Measurements from ENCODE around the gene RNF141.

RNF141 gene

GRCh38 chr11:10575346-10576034 lies 34.5 kb upstream of the RNF141 start:
- no peaks in the 10 kb centered on the region for H3K27me3 ChIP-seq (ENCODE audit: control insufficient read depth in 1 of 2, insufficient read depth in 2 of 2, low read length in 2 of 2)
- H3K9me3 ChIP-seq (ENCODE audit: control insufficient read depth in 2 of 2, low read length in 2 of 2), result no peaks in the 10 kb centered on the region
- peaks cover 28% of the 10 kb centered on the region for H3K4me1 ChIP-seq (ENCODE audit: control insufficient read depth, insufficient read depth, low read length)
- no peak overlapping the region for H3K9ac ChIP-seq (ENCODE audit: low read length in 2 of 2)
- H3K36me3 ChIP-seq (ENCODE audit: control insufficient read depth in 2 of 2, insufficient read depth in 2 of 2, low read length in 2 of 2), result peaks cover 52 to 55% of the 10 kb centered on the region in 2 donors
- H3K4me3 ChIP-seq (ENCODE audit: low read length in 2 of 2), result no peak overlapping the region
- H3K27ac ChIP-seq (ENCODE audit: low read length), result no peak overlapping the region

- no peaks in the 10 kb centered on the region for H3K27me3 ChIP-seq (ENCODE audit: control insufficient read depth in 1 of 2, insufficient read depth in 2 of 2, low read length in 2 of 2)
- no peaks in the 10 kb centered on the region for H3K9me3 ChIP-seq (ENCODE audit: control insufficient read depth in 2 of 2, low read length in 2 of 2)
- no peak overlapping the region for H3K27ac ChIP-seq (ENCODE audit: low read length)
- peaks cover 12% of the 10 kb centered on the region for H3K4me1 ChIP-seq (ENCODE audit: control insufficient read depth, insufficient read depth, low read length)
- H3K4me3 ChIP-seq (ENCODE audit: low read length in 2 of 2), result no peak overlapping the region
- peaks cover 35 to 38% of the 10 kb centered on the region in 2 donors for H3K36me3 ChIP-seq (ENCODE audit: control insufficient read depth in 2 of 2, insufficient read depth in 2 of 2, low read length in 2 of 2)
- H3K9ac ChIP-seq (ENCODE audit: low read length in 2 of 2), result no peak overlapping the region
Observed at GRCh38 chr11:10573556-10573955, 32.6 kb upstream of the RNF141 start.

GRCh38 chr11:10573028-10573427 lies 32.0 kb upstream of the RNF141 start:
- H3K4me3 ChIP-seq (ENCODE audit: low read length in 2 of 2), result no peak overlapping the region
- H3K27me3 ChIP-seq (ENCODE audit: control insufficient read depth in 1 of 2, insufficient read depth in 2 of 2, low read length in 2 of 2), result no peaks in the 10 kb centered on the region
- H3K4me1 ChIP-seq (ENCODE audit: control insufficient read depth, insufficient read depth, low read length), result peaks cover 12% of the 10 kb centered on the region
- H3K9me3 ChIP-seq (ENCODE audit: control insufficient read depth in 2 of 2, low read length in 2 of 2), result no peaks in the 10 kb centered on the region
- peaks cover 33 to 34% of the 10 kb centered on the region in 2 donors for H3K36me3 ChIP-seq (ENCODE audit: control insufficient read depth in 2 of 2, insufficient read depth in 2 of 2, low read length in 2 of 2)
- no peak overlapping the region for H3K9ac ChIP-seq (ENCODE audit: low read length in 2 of 2)
- no peak overlapping the region for H3K27ac ChIP-seq (ENCODE audit: low read length)

DNA sequence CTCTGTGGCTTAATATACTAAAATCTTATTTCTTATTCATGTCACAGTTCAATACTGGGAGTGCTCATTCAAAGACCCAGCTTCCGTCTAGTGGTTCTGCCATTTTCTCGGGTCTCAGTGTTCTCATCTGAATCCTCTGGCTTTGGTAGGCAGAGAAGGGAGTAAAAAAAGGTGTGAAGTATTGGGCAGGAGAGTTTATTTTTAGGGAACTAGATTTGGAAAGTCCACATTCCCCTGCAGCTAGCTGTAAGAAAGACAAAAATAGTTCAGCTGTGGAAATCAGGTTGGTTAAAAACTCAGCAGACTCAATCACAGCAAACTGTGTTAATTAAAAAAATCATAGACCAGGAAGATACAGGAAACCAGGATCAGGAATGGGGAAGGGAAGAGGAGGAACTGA lies 31.5 kb upstream of the RNF141 start:
- Histone ChIP-seq H3K9me3 (ENCODE audit: control insufficient read depth in 2 of 2, low read length in 2 of 2) (no peaks in the 10 kb centered on the region), H3K27ac (ENCODE audit: low read length) (no peak overlapping the region), H3K4me1 (ENCODE audit: control insufficient read depth, insufficient read depth, low read length) (peaks cover 12% of the 10 kb centered on the region), H3K27me3 (ENCODE audit: control insufficient read depth in 1 of 2, insufficient read depth in 2 of 2, low read length in 2 of 2) (no peaks in the 10 kb centered on the region), H3K4me3 (ENCODE audit: low read length in 2 of 2) (no peak overlapping the region), H3K36me3 (ENCODE audit: control insufficient read depth in 2 of 2, insufficient read depth in 2 of 2, low read length in 2 of 2) (peaks cover 29 to 33% of the 10 kb centered on the region in 2 donors), H3K9ac (ENCODE audit: low read length in 2 of 2) (no peak overlapping the region)

DNA sequence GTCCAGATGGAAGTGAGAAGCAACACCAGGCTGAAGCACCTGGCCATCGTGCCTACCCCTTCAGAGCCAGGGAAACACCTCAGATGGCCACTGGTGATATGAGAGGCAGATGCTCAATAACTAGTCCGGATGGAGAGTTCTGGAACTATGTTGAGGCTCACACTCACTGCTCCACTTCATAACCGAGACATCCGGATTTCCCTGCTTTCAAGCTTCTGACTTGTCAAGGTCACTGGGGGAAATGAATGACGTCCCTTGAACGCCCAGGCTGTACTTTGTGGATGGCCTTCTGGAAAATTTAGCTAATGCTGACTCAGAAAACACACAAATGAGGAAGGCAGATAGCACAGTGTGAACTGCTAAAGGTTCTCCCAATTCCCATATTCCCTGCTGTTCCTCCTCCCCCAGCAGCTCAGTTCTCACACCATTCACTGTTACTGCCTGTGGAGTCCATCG lies 27.5 kb upstream of the RNF141 start, which contains the start of gene LYVE1:
Gene LYVE1 (minus strand): TSS at position 180 of the 456 bp plus-strand sequence. CDS start 133 bp downstream, at position 47.
- peak within 1 kb of the TSS in 1 of 2 donors; percentile 17 for H3K4me3 ChIP-seq (ENCODE audit: low read length in 2 of 2)
- peaks cover 6% of the 10 kb centered on the region for H3K4me1 ChIP-seq (ENCODE audit: control insufficient read depth, insufficient read depth, low read length)
- no peaks in the 10 kb centered on the region for H3K9me3 ChIP-seq (ENCODE audit: control insufficient read depth in 2 of 2, low read length in 2 of 2)
- no peak within 1 kb of the TSS for H3K9ac ChIP-seq (ENCODE audit: low read length in 2 of 2)
- H3K27me3 ChIP-seq (ENCODE audit: control insufficient read depth in 1 of 2, insufficient read depth in 2 of 2, low read length in 2 of 2), result no peaks in the 10 kb centered on the region
- no peak within 1 kb of the TSS for H3K27ac ChIP-seq (ENCODE audit: low read length)
- H3K36me3 ChIP-seq (ENCODE audit: control insufficient read depth in 2 of 2, insufficient read depth in 2 of 2, low read length in 2 of 2), result no peaks in the 10 kb centered on the region

- no peaks in the 10 kb centered on the region for H3K36me3 ChIP-seq (ENCODE audit: control insufficient read depth in 2 of 2, insufficient read depth in 2 of 2, low read length in 2 of 2)
- no peak overlapping the region for H3K4me3 ChIP-seq (ENCODE audit: low read length in 2 of 2)
- H3K27ac ChIP-seq (ENCODE audit: low read length), result no peak overlapping the region
- no peak overlapping the region for H3K9ac ChIP-seq (ENCODE audit: low read length in 2 of 2)
- no peaks in the 10 kb centered on the region for H3K27me3 ChIP-seq (ENCODE audit: control insufficient read depth in 1 of 2, insufficient read depth in 2 of 2, low read length in 2 of 2)
- no peaks in the 10 kb centered on the region for H3K9me3 ChIP-seq (ENCODE audit: control insufficient read depth in 2 of 2, low read length in 2 of 2)
- H3K4me1 ChIP-seq (ENCODE audit: control insufficient read depth, insufficient read depth, low read length), result peaks cover 2% of the 10 kb centered on the region
Observed at GRCh38 chr11:10567446-10567845, 26.5 kb upstream of the RNF141 start.

DNA sequence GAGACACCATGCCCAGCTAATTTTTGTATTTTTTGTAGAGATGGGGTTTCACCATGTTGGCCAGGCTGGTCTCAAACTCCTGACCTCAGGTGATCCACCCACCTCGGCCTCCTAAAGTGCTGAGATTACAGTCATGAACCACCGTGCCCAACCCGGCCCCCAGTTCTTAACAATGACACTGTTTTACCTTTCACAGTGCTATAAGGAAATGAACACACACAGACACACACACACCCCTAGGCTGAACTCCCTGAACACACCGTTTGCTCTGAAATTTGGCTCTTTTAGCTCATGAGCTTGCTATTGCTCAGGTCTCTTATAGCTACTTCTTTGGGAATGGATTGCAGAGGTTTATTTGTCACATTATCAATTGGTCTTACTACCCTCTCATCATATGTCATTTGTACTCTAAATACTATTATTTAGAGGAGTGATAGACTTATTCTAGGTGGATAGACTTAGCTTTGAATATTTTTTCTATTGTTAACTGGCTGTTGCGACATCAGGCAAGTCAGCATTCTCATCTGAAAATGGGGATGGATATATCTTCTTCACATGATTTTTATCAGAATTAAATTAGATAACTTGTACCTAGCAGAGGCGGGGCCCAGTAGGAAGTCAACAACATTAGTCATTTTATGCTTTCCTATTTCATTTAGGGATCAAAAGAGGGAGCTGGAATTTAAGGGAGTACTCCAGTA lies 25.4 kb upstream of the RNF141 start:
- Histone ChIP-seq H3K9ac (ENCODE audit: low read length in 2 of 2) (no peak overlapping the region), H3K36me3 (ENCODE audit: control insufficient read depth in 2 of 2, insufficient read depth in 2 of 2, low read length in 2 of 2) (no peaks in the 10 kb centered on the region), H3K4me1 (ENCODE audit: control insufficient read depth, insufficient read depth, low read length) (peaks cover 2% of the 10 kb centered on the region), H3K27ac (ENCODE audit: low read length) (no peak overlapping the region), H3K27me3 (ENCODE audit: control insufficient read depth in 1 of 2, insufficient read depth in 2 of 2, low read length in 2 of 2) (no peaks in the 10 kb centered on the region), H3K4me3 (ENCODE audit: low read length in 2 of 2) (no peak overlapping the region), H3K9me3 (ENCODE audit: control insufficient read depth in 2 of 2, low read length in 2 of 2) (no peaks in the 10 kb centered on the region)

DNA sequence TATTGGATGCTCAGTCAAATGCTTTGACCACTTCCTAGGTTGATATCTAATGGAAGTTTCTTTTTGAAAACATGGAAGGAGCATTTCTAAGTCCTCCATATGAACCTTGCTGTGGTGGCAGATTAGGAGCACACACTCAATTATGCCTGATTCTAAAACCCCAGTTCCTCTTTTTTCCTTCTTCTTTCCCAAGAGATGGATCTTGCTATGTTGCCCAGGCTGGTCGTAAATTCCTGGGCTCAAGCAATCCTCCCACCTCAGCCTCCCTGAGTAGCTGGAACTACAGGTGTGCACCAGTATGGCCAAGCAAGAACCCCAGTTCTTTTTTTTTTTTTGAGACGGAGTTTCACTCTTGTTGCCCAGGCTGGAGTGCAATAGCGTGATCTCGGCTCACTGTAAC lies 24.5 kb upstream of the RNF141 start:
- H3K36me3 ChIP-seq (ENCODE audit: control insufficient read depth in 2 of 2, insufficient read depth in 2 of 2, low read length in 2 of 2), result no peaks in the 10 kb centered on the region
- H3K9ac ChIP-seq (ENCODE audit: low read length in 2 of 2), result no peak overlapping the region
- H3K27ac ChIP-seq (ENCODE audit: low read length), result no peak overlapping the region
- H3K4me3 ChIP-seq (ENCODE audit: low read length in 2 of 2), result no peak overlapping the region
- H3K9me3 ChIP-seq (ENCODE audit: control insufficient read depth in 2 of 2, low read length in 2 of 2), result no peaks in the 10 kb centered on the region
- H3K27me3 ChIP-seq (ENCODE audit: control insufficient read depth in 1 of 2, insufficient read depth in 2 of 2, low read length in 2 of 2), result no peaks in the 10 kb centered on the region
- peaks cover 2% of the 10 kb centered on the region for H3K4me1 ChIP-seq (ENCODE audit: control insufficient read depth, insufficient read depth, low read length)

- H3K27me3 ChIP-seq (ENCODE audit: control insufficient read depth in 1 of 2, insufficient read depth in 2 of 2, low read length in 2 of 2), result no peaks in the 10 kb centered on the region
- no peaks in the 10 kb centered on the region for H3K36me3 ChIP-seq (ENCODE audit: control insufficient read depth in 2 of 2, insufficient read depth in 2 of 2, low read length in 2 of 2)
- peaks cover 2% of the 10 kb centered on the region for H3K4me1 ChIP-seq (ENCODE audit: control insufficient read depth, insufficient read depth, low read length)
- no peak overlapping the region for H3K9ac ChIP-seq (ENCODE audit: low read length in 2 of 2)
- H3K9me3 ChIP-seq (ENCODE audit: control insufficient read depth in 2 of 2, low read length in 2 of 2), result no peaks in the 10 kb centered on the region
- H3K27ac ChIP-seq (ENCODE audit: low read length), result no peak overlapping the region
- no peak overlapping the region for H3K4me3 ChIP-seq (ENCODE audit: low read length in 2 of 2)
Observed at GRCh38 chr11:10564696-10565318, 23.8 kb upstream of the RNF141 start.

- no peak overlapping the region for H3K9ac ChIP-seq (ENCODE audit: low read length in 2 of 2)
- H3K9me3 ChIP-seq (ENCODE audit: control insufficient read depth in 2 of 2, low read length in 2 of 2), result no peaks in the 10 kb centered on the region
- H3K27ac ChIP-seq (ENCODE audit: low read length), result no peak overlapping the region
- peaks cover 2% of the 10 kb centered on the region for H3K4me1 ChIP-seq (ENCODE audit: control insufficient read depth, insufficient read depth, low read length)
- H3K4me3 ChIP-seq (ENCODE audit: low read length in 2 of 2), result no peak overlapping the region
- no peaks in the 10 kb centered on the region for H3K27me3 ChIP-seq (ENCODE audit: control insufficient read depth in 1 of 2, insufficient read depth in 2 of 2, low read length in 2 of 2)
- no peaks in the 10 kb centered on the region for H3K36me3 ChIP-seq (ENCODE audit: control insufficient read depth in 2 of 2, insufficient read depth in 2 of 2, low read length in 2 of 2)
Observed at GRCh38 chr11:10564030-10564429, 23.0 kb upstream of the RNF141 start.

Data from stomach smooth muscle (tissue), 2 donors.